Pancreas (tissue), 10 donors: ENCODE results near the gene SHC2. TPM values are rescaled to one million over a fixed set of nuclear protein-coding genes. Genes with fewer than 3 reads are reported as not detected.
A peak's percentile ranks its signal among the peaks of the same experiment; 100 is the strongest.
"Not testable (repeated sequence)": the region's sequence is repeated elsewhere in the genome, so short reads cannot be mapped to it uniquely, and the experiment has no call there.

Experiments used
- ATAC-seq, 4 donors: fragments of 200-7000 bp; cut with Tn5 transposase; one replicate each; pipeline versions ENCODE4 v1.8.0 to v1.9.1; 2020; ENCODE audit warnings: mild to moderate bottlenecking in 4 of 4, moderate library complexity in 4 of 4
- DNase-seq, 6 donors: peaks; one replicate each; pipeline ENCODE4 v3.0.0-alpha.2; 2020
- FAIRE-seq: peaks from 2 replicates; lab custom pipeline; 2012; peaks lifted over from hg19 to GRCh38; lab: Jason Lieb, UNC
- H3K27ac ChIP-seq, 4 donors: fragments of 200-600 bp; sonication (generic); 1 replicate in 3 of 4; 2 replicates in 1 of 4; pipeline versions ENCODE4 v1.5.0 to v1.8.0; 2020
- H3K27me3 ChIP-seq, 4 donors: fragments of 200-600 bp; one replicate each; pipeline ENCODE4 v1.8.0; 2021
- H3K36me3 ChIP-seq, 3 donors: fragments of 200-600 bp; sonication (generic) in 1 of 3; one replicate each; pipeline versions ENCODE4 v1.5.0 to v1.8.0; 2020 to 2021
- H3K4me1 ChIP-seq, 3 donors: fragments of 200-600 bp; one replicate each; pipeline ENCODE4 v1.8.0; 2021
- H3K4me3 ChIP-seq, 4 donors: fragments of 200-600 bp; sonication (generic) in 2 of 4; one replicate each; pipeline versions ENCODE4 v1.5.0 to v1.8.0; 2020 to 2021
- H3K9me3 ChIP-seq, 4 donors: fragments of 200-600 bp; one replicate each; pipeline ENCODE4 v1.8.0; 2021
- CTCF ChIP-seq, 4 donors: fragments of 200-600 bp; sonication (generic) in 3 of 4; IDR thresholded peaks; one replicate each; pipeline versions ENCODE4 v1.5.0 to v1.8.0; 2021; ENCODE audit warnings: antibody characterized with exemption in 4 of 4
- WGBS, 2 donors: extraction: QIAGEN DNeasy Blood & Tissue Kit; methylation state at CpG; one replicate each; pipeline ENCODE4 v1.1.7; 2013; 5-methylcytosine and 5-hydroxymethylcytosine counted together
- intact Hi-C, 3 donors: fragments of 100-400 bp; cut with DNase I; formaldehyde crosslinking; loops; one replicate each; pipeline versions ENCODE4 v1.11.1 to v1.14.2; 2022
- polyA plus RNA-seq, 2 donors: library from polyadenylated mRNA; stranded (reverse); fragments of 200-250 nt; gene quantifications; one replicate each; pipeline ENCODE4 v1.2.3, GENCODE V29; 2013
- total RNA-seq, 6 donors: library from RNA; stranded (reverse); fragmentation: NEBNext Ultra II Directional in 4 of 6; extraction: Animal tissue kit (Norgen Biotek cat#: 25700) in 4 of 6; gene quantifications; one replicate each; pipeline versions ENCODE4 v1.2.1 to v1.2.4, GENCODE V29; 2021 to 2023
- donor health status: healthy with polysubstance abuse.
- donor health status: DM: no; HTN: no; CAD: no; lungs with moderate emphysema.
- donor health status: DM: no; HTN: no; CAD: no.
- donor health status: control.
- donor health status: control.
- donor health status: Bipolar disorder and iron deficiency.
- donor health status: DM: yes; HTN: yes; CAD: no.
- donor health status: DM: no; HTN: no; CAD: no.
- donor health status: DM: no; HTN: no; CAD: no.
- donor health status: DM: yes; HTN: yes; CAD: no.

Gene SHC2
- total and polyA plus RNA-seq, 8 donors, result 76.2 to 382 (median 111) TPM

- Histone ChIP-seq H3K27me3 (no peaks in the 10 kb centered on the region), H3K27ac (no peak overlapping the region), H3K9me3 (no peaks in the 10 kb centered on the region), H3K4me1 (no peaks in the 10 kb centered on the region), H3K4me3 (no peak overlapping the region), H3K36me3 (peaks cover 0 to 18% (median 0%) of the 10 kb centered on the region in 3 donors)
- WGBS, 2 donors, result 93% methylated on average over 21 to 22 of the region's 22 CpGs
- no peak for FAIRE-seq
- peak in 1 of 6 donors; percentile 48 for DNase-seq
- no peak for ATAC-seq
- intact Hi-C loops, result no loop called here
- TF ChIP-seq CTCF (IDR thresholded peaks at IDR 0.05), result no peak
These were observed 26.5 kb downstream of the SHC2 start for GRCh38 chr19:434152-434960.

- Histone ChIP-seq H3K36me3 (peaks cover 0 to 8% (median 0%) of the 10 kb centered on the region in 3 donors), H3K27me3 (no peaks in the 10 kb centered on the region), H3K27ac (no peak overlapping the region), H3K4me3 (no peak overlapping the region), H3K9me3 (no peaks in the 10 kb centered on the region), H3K4me1 (no peaks in the 10 kb centered on the region)
- TF ChIP-seq CTCF (IDR thresholded peaks at IDR 0.05), result no peak
- DNase-seq (peak in 1 of 6 donors; percentile 29), FAIRE-seq (no peak), ATAC-seq (no peak)
- intact Hi-C loops, result no loop called here
- WGBS, 2 donors, result 98 to 99% methylated on average over 9 to 10 of the region's 10 CpGs
These were observed 30.1 kb downstream of the SHC2 start for GRCh38 chr19:430701-431100.

- FAIRE-seq, result no peak
- H3K36me3 ChIP-seq, result no peaks in the 10 kb centered on the region
- no peaks in the 10 kb centered on the region for H3K27me3 ChIP-seq
- no peaks in the 10 kb centered on the region for H3K9me3 ChIP-seq
- no peak overlapping the region for H3K4me3 ChIP-seq
- intact Hi-C loops, result no loop called here
- DNase-seq, result no peak
- no peak for ATAC-seq
- H3K27ac ChIP-seq, result no peak overlapping the region
- WGBS, 2 donors, result 87% methylated on average over 15 of the region's 15 CpGs
- H3K4me1 ChIP-seq, result no peaks in the 10 kb centered on the region
- no peak for TF ChIP-seq CTCF (IDR thresholded peaks at IDR 0.05)
These were observed 32.7 kb downstream of the SHC2 start for GRCh38 chr19:428149-428548.

- ATAC-seq, intact Hi-C loops, H3K4me3 ChIP-seq, DNase-seq, H3K9me3 ChIP-seq, H3K4me1 ChIP-seq, H3K27me3 ChIP-seq, FAIRE-seq, H3K27ac ChIP-seq, H3K36me3 ChIP-seq: not testable (repeated sequence)
- 87 to 89% methylated on average over 15 to 19 of the region's 19 CpGs for WGBS, 2 donors
These were observed 33.2 kb downstream of the SHC2 start for GRCh38 chr19:427675-428074.

- 89 to 90% methylated on average over 45 to 48 of the region's 51 CpGs for WGBS, 2 donors
- H3K4me1 ChIP-seq, result no peaks in the 10 kb centered on the region
- DNase-seq (peak in 1 of 6 donors; percentile 39), ATAC-seq (no peak), FAIRE-seq (no peak)
- H3K4me3 ChIP-seq, result no peak overlapping the region
- H3K27me3 ChIP-seq, result no peaks in the 10 kb centered on the region
- no peak overlapping the region for H3K27ac ChIP-seq
- intact Hi-C loops, result no loop called here
- no peaks in the 10 kb centered on the region for H3K36me3 ChIP-seq
- no peak for TF ChIP-seq CTCF (IDR thresholded peaks at IDR 0.05)
- H3K9me3 ChIP-seq, result no peaks in the 10 kb centered on the region
These were observed 33.9 kb downstream of the SHC2 start for GRCh38 chr19:426725-427445.
